Mucosa of descending colon (tissue), 3 donors: Measurements from ENCODE around the gene IL1RL1. TPM values are rescaled to one million over a fixed set of nuclear protein-coding genes. Genes with fewer than 3 reads are reported as not detected.

Experiments used
- ATAC-seq: fragments of 200-7000 bp; cut with Tn5 transposase; one replicate; pipeline ENCODE4 v1.9.1; 2020; ENCODE audit warnings: mild to moderate bottlenecking, moderate library complexity
- DNase-seq, 3 donors: peaks; one replicate each; pipeline ENCODE4 v3.0.0-alpha.2; 2020
- H3K36me3 ChIP-seq: fragments of 200-600 bp; one replicate; pipeline ENCODE4 v1.8.0; 2021; ENCODE audit warnings: low read depth, mild to moderate bottlenecking
- H3K4me1 ChIP-seq: fragments of 200-600 bp; one replicate; pipeline ENCODE4 v1.8.0; 2021; ENCODE audit warnings: low read depth, mild to moderate bottlenecking
- H3K4me3 ChIP-seq: fragments of 200-600 bp; one replicate; pipeline ENCODE4 v1.8.0; 2021; ENCODE audit warnings: mild to moderate bottlenecking
- H3K9me3 ChIP-seq: fragments of 200-600 bp; one replicate; pipeline ENCODE4 v1.8.0; 2021; ENCODE audit warnings: mild to moderate bottlenecking
- CTCF ChIP-seq: fragments of 200-600 bp; IDR thresholded peaks from one replicate; pipeline ENCODE4 v1.8.0; 2022; ENCODE audit warnings: antibody characterized with exemption, mild to moderate bottlenecking
- intact Hi-C, 2 donors: fragments of 100-400 bp; cut with DNase I in 1 of 2; cut with micrococcal nuclease in 1 of 2; formaldehyde crosslinking; loops; one replicate each; pipeline versions ENCODE4 v1.11.0 to v1.11.1; 2022; cut with DNase I, micrococcal nuclease
- total RNA-seq, 3 donors: library from RNA; stranded (reverse); fragmentation: NEBNext Ultra II Directional in 2 of 3; extraction: Animal tissue kit (Norgen Biotek cat#: 25700) in 2 of 3; gene quantifications; one replicate each; pipeline versions ENCODE4 v1.2.1 to v1.2.4, GENCODE V29; 2021 to 2023
- donor health status: DM: no; HTN: no; CAD: no; lungs with moderate emphysema.
- donor health status: DM: no; HTN: no; CAD: no.
- donor health status: DM: no; HTN: yes; CAD: no.

IL1RL1 gene
- total RNA-seq, 3 donors from 2014 or later, result 0.93 to 7.1 (median 5.9) TPM

DNA sequence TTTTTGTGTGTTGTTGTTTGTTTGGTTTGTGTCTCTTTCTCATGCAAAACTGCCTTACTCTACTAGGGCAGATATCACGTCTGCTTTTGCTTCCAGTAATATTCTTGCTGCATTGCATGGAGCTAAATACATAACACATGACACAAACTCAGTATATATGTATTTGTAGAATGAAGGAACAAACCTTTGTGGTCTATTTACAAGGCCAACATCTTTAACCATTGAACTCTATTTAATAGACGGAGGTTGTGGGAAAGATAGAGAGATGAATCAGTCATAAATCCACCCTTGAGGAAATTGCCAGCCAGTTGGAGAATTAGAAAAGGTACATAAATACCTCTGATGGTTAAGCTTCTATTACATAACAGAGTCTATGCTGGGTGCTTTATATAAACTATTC is 26.0 kb upstream of the IL1RL1 start:
- DNase-seq (no peak), ATAC-seq (no peak)
- no peaks in the 10 kb centered on the region for H3K4me1 ChIP-seq
- no peaks in the 10 kb centered on the region for H3K9me3 ChIP-seq
- H3K4me3 ChIP-seq, result no peak overlapping the region
- no peaks in the 10 kb centered on the region for H3K36me3 ChIP-seq
- intact Hi-C loops, result no loop called here
- TF ChIP-seq CTCF, result no peak

- intact Hi-C loops, result no loop called here
- Histone ChIP-seq H3K36me3 (no peaks in the 10 kb centered on the region), H3K4me3 (no peak overlapping the region), H3K9me3 (no peaks in the 10 kb centered on the region), H3K4me1 (no peaks in the 10 kb centered on the region)
- no peak for ATAC-seq
- DNase-seq, result no peak
- no peak for TF ChIP-seq CTCF
These were observed 25.3 kb upstream of the IL1RL1 start for GRCh38 chr2:102286041-102286440.

GRCh38 chr2:102289129-102289528 is 22.2 kb upstream of the IL1RL1 start:
- Histone ChIP-seq H3K4me3 (no peak overlapping the region), H3K36me3 (no peaks in the 10 kb centered on the region), H3K9me3 (no peaks in the 10 kb centered on the region), H3K4me1 (no peaks in the 10 kb centered on the region)
- DNase-seq (no peak), ATAC-seq (no peak)
- TF ChIP-seq CTCF, result no peak
- intact Hi-C loops, result no loop called here

DNA sequence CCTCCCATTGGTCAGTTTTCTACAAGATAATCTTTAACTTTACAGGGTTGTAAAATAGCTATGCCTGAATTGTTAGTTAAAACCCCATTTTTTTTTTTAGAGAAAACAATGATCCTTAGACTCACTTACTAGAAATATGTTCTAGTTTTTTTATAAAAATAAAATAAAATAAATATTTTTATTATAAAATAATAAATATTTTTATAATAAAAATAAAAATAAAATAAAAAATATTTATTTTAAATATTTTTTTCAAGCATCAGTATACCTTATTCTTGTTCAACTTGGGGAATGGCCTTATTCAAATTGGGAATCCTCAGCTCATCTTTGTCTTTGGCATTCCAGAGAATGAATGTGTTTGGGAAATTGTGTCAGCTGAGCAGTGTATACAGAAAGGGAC is 20.8 kb upstream of the IL1RL1 start:
- H3K9me3 ChIP-seq, result no peaks in the 10 kb centered on the region
- no peak for DNase-seq
- no peak overlapping the region for H3K4me3 ChIP-seq
- intact Hi-C loops, result no loop called here
- no peaks in the 10 kb centered on the region for H3K4me1 ChIP-seq
- no peak for ATAC-seq
- no peak for TF ChIP-seq CTCF
- no peaks in the 10 kb centered on the region for H3K36me3 ChIP-seq

GRCh38 chr2:102291319-102292075 is 19.9 kb upstream of the IL1RL1 start:
- no peak for TF ChIP-seq CTCF
- DNase-seq, result peak in 1 of 3 donors; percentile 33
- intact Hi-C loops, result no loop called here
- H3K36me3 ChIP-seq, result no peaks in the 10 kb centered on the region
- H3K4me3 ChIP-seq, result no peak overlapping the region
- ATAC-seq, result peak; percentile 20
- no peaks in the 10 kb centered on the region for H3K4me1 ChIP-seq
- H3K9me3 ChIP-seq, result no peaks in the 10 kb centered on the region
